Loucy (cell line): Measurements from ENCODE around the gene SH2D1B.

Source experiments
- H2AFZ ChIP-seq: fragments of 200-600 bp; sonication (generic); 2 replicates; pipeline ENCODE4 v1.6.0; 2016; ENCODE audit warnings: antibody characterized with exemption, mild to moderate bottlenecking, low read length, moderate library complexity
- H3F3A ChIP-seq: fragments of 200-600 bp; 2 replicates; pipeline ENCODE4 v1.6.0; 2016; ENCODE audit warnings: antibody characterized with exemption, low read depth, mild to moderate bottlenecking
- H3K27me3 ChIP-seq: fragments of 200-600 bp; sonication (generic); 2 replicates; pipeline ENCODE4 v1.6.1; 2014; ENCODE audit warnings: low read length, mild to moderate bottlenecking; ENCODE audit not compliant: insufficient read depth, poor library complexity, severe bottlenecking
- H3K36me3 ChIP-seq: fragments of 200-600 bp; sonication (generic); 2 replicates; pipeline ENCODE4 v1.6.1; 2016; ENCODE audit warnings: low read length; ENCODE audit not compliant: insufficient read depth
- H3K4me1 ChIP-seq: fragments of 200-600 bp; sonication (generic); 2 replicates; pipeline ENCODE4 v1.5.1; 2014; ENCODE audit warnings: low read length, mild to moderate bottlenecking; ENCODE audit not compliant: insufficient read depth, poor library complexity, severe bottlenecking
- H3K4me2 ChIP-seq: fragments of 200-600 bp; sonication (generic); 2 replicates; pipeline ENCODE4 v1.6.0; 2014; ENCODE audit warnings: antibody characterized with exemption, low read length, low read depth, mild to moderate bottlenecking; ENCODE audit not compliant: poor library complexity, severe bottlenecking
- H3K4me3 ChIP-seq: fragments of 200-600 bp; sonication (generic); 2 replicates; pipeline ENCODE4 v1.5.1; 2014; ENCODE audit warnings: low read length, mild to moderate bottlenecking, mixed read lengths; ENCODE audit not compliant: poor library complexity, severe bottlenecking
- H3K79me2 ChIP-seq: fragments of 200-600 bp; sonication (generic); 2 replicates; pipeline ENCODE4 v1.6.1; 2014; ENCODE audit warnings: low read length; ENCODE audit not compliant: insufficient read depth
- H3K9ac ChIP-seq: fragments of 200-600 bp; sonication (generic); 2 replicates; pipeline ENCODE4 v1.6.0; 2014; ENCODE audit warnings: mild to moderate bottlenecking, low read depth, low read length, moderate library complexity; ENCODE audit not compliant: poor library complexity, severe bottlenecking
- H3K9me2 ChIP-seq: fragments of 200-600 bp; sonication (generic); replicated peaks from 2 replicates; pipeline ENCODE4 v1.6.1; 2016; ENCODE audit warnings: low read depth, low read length, mixed read lengths
- H3K9me3 ChIP-seq: fragments of 200-600 bp; sonication (generic); 2 replicates; pipeline ENCODE4 v1.6.1; 2014; ENCODE audit warnings: mild to moderate bottlenecking, antibody characterized with exemption, low read length, low read depth; ENCODE audit not compliant: insufficient read depth
- H4K20me1 ChIP-seq: fragments of 200-600 bp; sonication (generic); 2 replicates; pipeline ENCODE4 v1.6.0; 2014; ENCODE audit warnings: antibody characterized with exemption, low read length, mild to moderate bottlenecking; ENCODE audit not compliant: insufficient read depth, poor library complexity, severe bottlenecking
- EZH2phosphoT487 ChIP-seq: fragments of 200-600 bp; IDR thresholded peaks from 2 replicates; pipeline ENCODE4 v1.6.1; 2018; ENCODE audit warnings: antibody characterized with exemption, mild to moderate bottlenecking, moderate library complexity, borderline replicate concordance
- TF ChIP-seq, protein P1 (sequence below): fragments of 200-600 bp; sonication (generic); conservative IDR thresholded peaks from 2 replicates; pipeline ENCODE4 v1.5.1; 2014; ENCODE audit warnings: mild to moderate bottlenecking, antibody characterized with exemption, low read length

SH2D1B gene

DNA sequence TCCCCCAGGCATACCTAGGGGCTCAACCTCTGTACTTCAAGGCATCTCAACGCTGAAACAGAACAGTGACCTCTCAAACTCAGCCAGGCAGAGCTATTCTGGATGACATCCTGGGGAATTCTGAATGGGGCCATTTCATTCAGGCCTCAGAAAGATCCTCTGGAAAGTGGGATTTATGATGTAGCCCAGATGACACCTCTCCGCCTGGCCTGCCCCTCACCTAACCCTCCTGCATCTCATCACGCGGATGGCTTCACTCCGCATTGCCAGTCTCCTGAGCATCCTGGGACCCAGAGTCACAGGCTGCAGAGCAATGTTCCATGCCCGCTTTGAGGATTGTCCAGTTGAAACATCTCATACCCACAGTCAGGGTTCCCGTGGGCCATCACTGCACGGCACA lies 36.5 kb downstream of the SH2D1B start:
- no peaks in the 10 kb centered on the region for H4K20me1 ChIP-seq
- H3K9me2 ChIP-seq, result no peaks in the 10 kb centered on the region
- no peak overlapping the region for H3K9ac ChIP-seq
- TF ChIP-seq, protein P1, sequence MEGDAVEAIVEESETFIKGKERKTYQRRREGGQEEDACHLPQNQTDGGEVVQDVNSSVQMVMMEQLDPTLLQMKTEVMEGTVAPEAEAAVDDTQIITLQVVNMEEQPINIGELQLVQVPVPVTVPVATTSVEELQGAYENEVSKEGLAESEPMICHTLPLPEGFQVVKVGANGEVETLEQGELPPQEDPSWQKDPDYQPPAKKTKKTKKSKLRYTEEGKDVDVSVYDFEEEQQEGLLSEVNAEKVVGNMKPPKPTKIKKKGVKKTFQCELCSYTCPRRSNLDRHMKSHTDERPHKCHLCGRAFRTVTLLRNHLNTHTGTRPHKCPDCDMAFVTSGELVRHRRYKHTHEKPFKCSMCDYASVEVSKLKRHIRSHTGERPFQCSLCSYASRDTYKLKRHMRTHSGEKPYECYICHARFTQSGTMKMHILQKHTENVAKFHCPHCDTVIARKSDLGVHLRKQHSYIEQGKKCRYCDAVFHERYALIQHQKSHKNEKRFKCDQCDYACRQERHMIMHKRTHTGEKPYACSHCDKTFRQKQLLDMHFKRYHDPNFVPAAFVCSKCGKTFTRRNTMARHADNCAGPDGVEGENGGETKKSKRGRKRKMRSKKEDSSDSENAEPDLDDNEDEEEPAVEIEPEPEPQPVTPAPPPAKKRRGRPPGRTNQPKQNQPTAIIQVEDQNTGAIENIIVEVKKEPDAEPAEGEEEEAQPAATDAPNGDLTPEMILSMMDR, result no peak
- TF ChIP-seq EZH2phosphoT487, result no peak
- H3F3A ChIP-seq, result no peaks in the 10 kb centered on the region
- H3K36me3 ChIP-seq, result no peaks in the 10 kb centered on the region
- no peak overlapping the region for H2AFZ ChIP-seq
- H3K9me3 ChIP-seq, result no peaks in the 10 kb centered on the region
- H3K4me1 ChIP-seq, result peaks cover 25% of the 10 kb centered on the region
- H3K4me3 ChIP-seq, result no peak overlapping the region
- no peaks in the 10 kb centered on the region for H3K27me3 ChIP-seq
- no peaks in the 10 kb centered on the region for H3K79me2 ChIP-seq
- no peak overlapping the region for H3K4me2 ChIP-seq

DNA sequence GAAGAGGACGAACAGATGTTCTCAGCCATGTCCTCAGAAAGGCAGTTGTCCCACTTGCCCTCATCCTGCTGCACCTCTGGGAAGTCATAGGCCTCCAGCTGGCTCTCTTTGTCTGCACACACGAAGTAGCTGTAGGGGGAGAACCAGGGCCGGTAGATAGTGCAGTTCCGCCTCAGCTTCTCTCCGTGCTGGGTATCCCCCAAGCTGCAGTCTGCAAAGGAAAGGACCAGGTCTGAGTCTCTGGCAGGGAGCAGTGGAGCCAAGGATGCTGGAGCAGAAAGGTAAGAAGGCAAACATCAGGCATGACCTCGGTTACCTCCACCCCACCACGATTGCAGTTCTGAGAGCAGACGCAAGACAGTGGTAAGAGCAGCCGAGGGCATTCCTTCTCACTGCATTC lies 37.5 kb downstream of the SH2D1B start:
- no peak for TF ChIP-seq EZH2phosphoT487
- TF ChIP-seq, protein P1, result no peak
- Histone ChIP-seq H3K4me3 (no peak overlapping the region), H3K27me3 (no peaks in the 10 kb centered on the region), H3K4me2 (no peak overlapping the region), H4K20me1 (no peaks in the 10 kb centered on the region), H2AFZ (no peak overlapping the region), H3K36me3 (no peaks in the 10 kb centered on the region), H3K9ac (no peak overlapping the region), H3K9me2 (no peaks in the 10 kb centered on the region), H3K9me3 (no peaks in the 10 kb centered on the region), H3K4me1 (peaks cover 25% of the 10 kb centered on the region), H3F3A (no peaks in the 10 kb centered on the region), H3K79me2 (no peaks in the 10 kb centered on the region)

DNA sequence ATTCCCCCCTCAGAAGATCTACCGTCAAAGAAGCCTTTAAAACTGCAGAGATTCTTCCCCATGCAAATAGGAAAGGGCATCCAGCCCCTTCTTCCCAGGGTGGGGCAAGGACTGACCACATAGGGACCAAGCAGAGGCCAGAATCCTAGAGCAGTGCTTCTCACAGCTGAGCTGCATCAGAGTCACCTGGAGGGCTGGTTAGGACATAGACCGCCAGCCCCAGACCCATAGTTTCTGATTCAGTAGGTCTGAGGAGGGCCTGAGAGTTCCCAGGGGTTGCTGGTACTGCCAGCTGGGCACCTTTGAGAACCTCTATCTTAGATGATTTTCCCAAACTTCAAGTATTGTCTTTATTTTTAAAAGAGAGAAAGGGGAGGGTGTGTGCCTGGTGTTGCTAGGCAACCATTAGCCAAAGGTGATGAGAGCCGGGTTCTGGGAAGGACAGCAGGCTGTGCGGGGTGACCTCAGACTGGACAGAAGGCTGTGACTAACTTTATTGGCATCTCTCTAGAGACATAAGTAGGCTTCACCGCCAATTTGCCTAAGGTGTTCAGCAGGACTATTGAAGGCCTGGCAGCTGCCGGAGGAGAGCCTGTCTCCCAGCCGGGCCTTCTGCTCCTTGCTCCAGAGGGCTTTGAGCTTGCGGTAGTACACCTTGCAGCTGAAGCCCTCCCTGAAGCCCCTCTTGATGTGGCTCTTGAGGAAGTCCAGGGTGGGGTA lies 38.2 kb downstream of the SH2D1B start:
- Histone ChIP-seq H3K27me3 (no peaks in the 10 kb centered on the region), H3K4me2 (peak overlapping the region; percentile 57), H3K9ac (no peak overlapping the region)

More for the DNA sequence above, 38.2 kb downstream of the SH2D1B start:
- H4K20me1 ChIP-seq, result no peaks in the 10 kb centered on the region
- no peaks in the 10 kb centered on the region for H3F3A ChIP-seq
- H3K36me3 ChIP-seq, result no peaks in the 10 kb centered on the region
- no peaks in the 10 kb centered on the region for H3K9me2 ChIP-seq
- H3K4me1 ChIP-seq, result peaks cover 25% of the 10 kb centered on the region
- no peaks in the 10 kb centered on the region for H3K9me3 ChIP-seq
- TF ChIP-seq, protein P1, result no peak
- no peak for TF ChIP-seq EZH2phosphoT487
- no peaks in the 10 kb centered on the region for H3K79me2 ChIP-seq
- H2AFZ ChIP-seq, result no peak overlapping the region
- H3K4me3 ChIP-seq, result no peak overlapping the region
